GM19238 (cell line): ENCODE data around the gene STAT6.

Experiments used
- DNase-seq: peaks from one replicate; pipeline ENCODE4 v3.0.0; 2011; ENCODE audit warnings: low spot score; ENCODE audit not compliant: insufficient read length

The STAT6 gene

GRCh38 chr12:57101892-57102695 lies 9.1 kb downstream of the STAT6 start:
- DNase-seq: no peak

- DNase-seq: no peak
Observed at GRCh38 chr12:57099766-57100165, 11.4 kb downstream of the STAT6 start.

GRCh38 chr12:57099047-57099714 lies 12.0 kb downstream of the STAT6 start:
- no peak for DNase-seq

GRCh38 chr12:57098546-57098945 lies 12.6 kb downstream of the STAT6 start:
- DNase-seq: no peak

- no peak for DNase-seq
Observed at GRCh38 chr12:57097554-57097835, 13.7 kb downstream of the STAT6 start.

GRCh38 chr12:57096748-57097553 lies 14.2 kb downstream of the STAT6 start:
- no peak for DNase-seq

GRCh38 chr12:57096099-57096572 lies 15.0 kb downstream of the STAT6 start:
- DNase-seq: no peak

- DNase-seq: no peak
Observed at GRCh38 chr12:57095440-57095839, 15.7 kb downstream of the STAT6 start.

- DNase-seq: no peak
Observed at GRCh38 chr12:57094208-57095160, 16.7 kb downstream of the STAT6 start.

GRCh38 chr12:57093415-57094207 lies 17.6 kb downstream of the STAT6 start:
- DNase-seq: peak; percentile 69

GRCh38 chr12:57092876-57093414 lies 18.2 kb downstream of the STAT6 start:
- no peak for DNase-seq

- no peak for DNase-seq
Observed at GRCh38 chr12:57092529-57092862, 18.7 kb downstream of the STAT6 start.

- DNase-seq: no peak
Observed at GRCh38 chr12:57091638-57092528, 19.3 kb downstream of the STAT6 start.

GRCh38 chr12:57090924-57091637 lies 20.1 kb downstream of the STAT6 start:
- DNase-seq: no peak

GRCh38 chr12:57090490-57090889 lies 20.7 kb downstream of the STAT6 start:
- no peak for DNase-seq

GRCh38 chr12:57089271-57090245 lies 21.6 kb downstream of the STAT6 start:
- no peak for DNase-seq
